Suprapubic skin (tissue), 4 donors: ENCODE data around the gene ZNF512B. TPM values are rescaled to one million over a fixed set of nuclear protein-coding genes. Genes with fewer than 3 reads are reported as not detected.

Experiments
- DNase-seq, 2 donors: peaks; one replicate each; pipeline ENCODE4 v3.0.0-alpha.2; 2019; ENCODE audit warnings: low spot score in 2 of 2
- H3K27ac ChIP-seq: fragments of 200-600 bp; sonication (generic); one replicate; pipeline ENCODE4 v1.5.1; 2019
- H3K27me3 ChIP-seq: fragments of 200-600 bp; sonication (generic); one replicate; pipeline ENCODE4 v1.5.1; 2019
- H3K36me3 ChIP-seq: fragments of 200-600 bp; sonication (generic); one replicate; pipeline ENCODE4 v1.5.1; 2019
- H3K4me1 ChIP-seq: fragments of 200-600 bp; sonication (generic); one replicate; pipeline ENCODE4 v1.5.1; 2019
- H3K4me3 ChIP-seq: fragments of 200-600 bp; sonication (generic); one replicate; pipeline ENCODE4 v1.5.1; 2019; ENCODE audit warnings: mild to moderate bottlenecking
- H3K9me3 ChIP-seq: fragments of 200-600 bp; sonication (generic); one replicate; pipeline ENCODE4 v1.5.1; 2019
- EP300 ChIP-seq: sonication (generic); formaldehyde crosslinking; IDR thresholded peaks from one replicate; pipeline ENCODE4 v1.6.1; 2017; ENCODE audit warnings: antibody characterized with exemption
- POLR2A ChIP-seq, 2 donors: fragments of 450-650 bp; IDR thresholded peaks; one replicate each; pipeline ENCODE4 v1.6.1; 2017; ENCODE audit warnings: antibody characterized with exemption in 2 of 2, mild to moderate bottlenecking in 2 of 2, moderate library complexity in 2 of 2
- POLR2AphosphoS5 ChIP-seq, 3 donors: sonication (generic); formaldehyde crosslinking; IDR thresholded peaks; one replicate each; pipeline ENCODE4 v1.6.1; 2017; ENCODE audit warnings: antibody characterized with exemption in 3 of 3
- WGBS: methylation state at CpG from one replicate; pipeline ENCODE4 v1.1.5; 2018; 5-methylcytosine and 5-hydroxymethylcytosine counted together
- total RNA-seq, 4 donors: library from RNA; depleted of rRNA; stranded (reverse); fragments of >200 nt; gene quantifications; one replicate each; pipeline ENCODE4 v1.1.0, GENCODE V29; 2016
- TF ChIP-seq, protein P1 (sequence below), 2 donors: fragments of 200-600 bp in 1 of 2; fragments of 450-650 bp in 1 of 2; sonication (generic) in 1 of 2; IDR thresholded peaks; one replicate each; pipeline ENCODE4 v1.5.1; 2016 to 2019; ENCODE audit warnings: antibody characterized with exemption in 2 of 2, mild to moderate bottlenecking in 1 of 2, moderate library complexity in 1 of 2

The ZNF512B gene
- total RNA-seq, 4 donors from 2014 or later: 17.7 to 32.4 (median 24.3) TPM

GRCh38 chr20:63944078-63944941 lies 25.4 kb downstream of the ZNF512B start:
- peaks cover 57% of the 10 kb centered on the region for H3K36me3 ChIP-seq
- TF ChIP-seq, protein P1, sequence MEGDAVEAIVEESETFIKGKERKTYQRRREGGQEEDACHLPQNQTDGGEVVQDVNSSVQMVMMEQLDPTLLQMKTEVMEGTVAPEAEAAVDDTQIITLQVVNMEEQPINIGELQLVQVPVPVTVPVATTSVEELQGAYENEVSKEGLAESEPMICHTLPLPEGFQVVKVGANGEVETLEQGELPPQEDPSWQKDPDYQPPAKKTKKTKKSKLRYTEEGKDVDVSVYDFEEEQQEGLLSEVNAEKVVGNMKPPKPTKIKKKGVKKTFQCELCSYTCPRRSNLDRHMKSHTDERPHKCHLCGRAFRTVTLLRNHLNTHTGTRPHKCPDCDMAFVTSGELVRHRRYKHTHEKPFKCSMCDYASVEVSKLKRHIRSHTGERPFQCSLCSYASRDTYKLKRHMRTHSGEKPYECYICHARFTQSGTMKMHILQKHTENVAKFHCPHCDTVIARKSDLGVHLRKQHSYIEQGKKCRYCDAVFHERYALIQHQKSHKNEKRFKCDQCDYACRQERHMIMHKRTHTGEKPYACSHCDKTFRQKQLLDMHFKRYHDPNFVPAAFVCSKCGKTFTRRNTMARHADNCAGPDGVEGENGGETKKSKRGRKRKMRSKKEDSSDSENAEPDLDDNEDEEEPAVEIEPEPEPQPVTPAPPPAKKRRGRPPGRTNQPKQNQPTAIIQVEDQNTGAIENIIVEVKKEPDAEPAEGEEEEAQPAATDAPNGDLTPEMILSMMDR (IDR thresholded peaks at IDR 0.05): no peak
- TF ChIP-seq EP300 (no peak), POLR2A (IDR thresholded peaks at IDR 0.05) (no peak), POLR2AphosphoS5 (IDR thresholded peaks at IDR 0.05) (no peak)
- 91% methylated on average over 23 of the region's 35 CpGs for WGBS
- no peaks in the 10 kb centered on the region for H3K27me3 ChIP-seq
- no peak for DNase-seq
- H3K4me1 ChIP-seq: peaks cover 47% of the 10 kb centered on the region
- H3K27ac ChIP-seq: no peak overlapping the region
- no peak overlapping the region for H3K4me3 ChIP-seq
- no peaks in the 10 kb centered on the region for H3K9me3 ChIP-seq

GRCh38 chr20:63943808-63944077 lies 26.0 kb downstream of the ZNF512B start:
- Histone ChIP-seq H3K27me3 (no peaks in the 10 kb centered on the region), H3K36me3 (peaks cover 63% of the 10 kb centered on the region), H3K4me3 (no peak overlapping the region), H3K4me1 (peaks cover 41% of the 10 kb centered on the region), H3K9me3 (no peaks in the 10 kb centered on the region), H3K27ac (no peak overlapping the region)
- no CpG with 5 or more reads among the region's 3 CpGs for WGBS
- no peak for DNase-seq
- no peak for TF ChIP-seq POLR2A (IDR thresholded peaks at IDR 0.05)
- TF ChIP-seq, protein P1 (IDR thresholded peaks at IDR 0.05): no peak

GRCh38 chr20:63942969-63943807 lies 26.5 kb downstream of the ZNF512B start:
- no peaks in the 10 kb centered on the region for H3K27me3 ChIP-seq
- peaks cover 36% of the 10 kb centered on the region for H3K4me1 ChIP-seq
- TF ChIP-seq, protein P1 (IDR thresholded peaks at IDR 0.05): no peak
- no peak overlapping the region for H3K4me3 ChIP-seq
- H3K36me3 ChIP-seq: peaks cover 68% of the 10 kb centered on the region
- 76% methylated on average over 10 of the region's 19 CpGs for WGBS
- H3K27ac ChIP-seq: peak overlapping the region; percentile 81
- no peaks in the 10 kb centered on the region for H3K9me3 ChIP-seq
- DNase-seq: no peak

DNA sequence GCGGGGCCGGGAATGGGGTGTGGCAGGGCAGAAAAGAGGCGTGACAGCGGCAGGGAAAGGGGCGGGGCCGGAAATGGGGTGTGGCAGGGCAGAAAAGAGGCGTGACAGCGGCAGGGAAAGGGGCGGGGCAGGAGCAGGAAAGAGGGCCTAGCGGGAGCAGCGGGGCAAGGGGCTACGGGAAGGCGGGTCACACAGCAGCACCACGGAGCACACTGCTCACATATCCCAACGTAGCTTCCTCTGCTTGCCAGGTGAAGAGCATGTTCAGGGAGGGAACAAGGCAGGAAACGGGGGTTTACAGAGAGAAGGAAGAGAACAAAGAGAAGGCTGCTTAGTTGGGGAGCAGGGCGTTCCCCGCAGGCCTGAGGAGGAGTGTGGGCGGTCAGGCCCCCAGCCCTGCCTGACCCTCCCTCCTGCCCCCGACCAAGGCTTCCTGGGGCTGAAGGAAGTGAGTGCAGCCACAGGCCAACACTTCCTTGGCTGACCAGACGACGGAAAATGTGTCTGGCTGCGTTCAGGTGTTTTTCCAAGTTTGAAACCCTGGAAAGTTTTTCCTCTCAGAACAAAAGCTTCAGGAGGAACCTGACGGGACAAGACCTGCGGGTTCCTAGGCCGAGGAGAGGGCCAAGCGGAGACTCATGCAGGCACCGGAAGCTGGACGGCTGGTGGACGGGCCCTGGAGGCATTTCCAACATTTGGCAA lies 27.3 kb downstream of the ZNF512B start:
- Histone ChIP-seq H3K27me3 (no peaks in the 10 kb centered on the region), H3K4me3 (no peak overlapping the region), H3K36me3 (peaks cover 68% of the 10 kb centered on the region), H3K9me3 (no peaks in the 10 kb centered on the region), H3K27ac (peak overlapping the region; percentile 81), H3K4me1 (peaks cover 28% of the 10 kb centered on the region)
- 53% methylated on average over 28 of the region's 30 CpGs for WGBS
- TF ChIP-seq POLR2A (IDR thresholded peaks at IDR 0.05): no peak
- no peak for TF ChIP-seq POLR2AphosphoS5 (IDR thresholded peaks at IDR 0.05)
- TF ChIP-seq EP300: no peak
- TF ChIP-seq, protein P1 (IDR thresholded peaks at IDR 0.05): no peak
- DNase-seq: peak in 1 of 2 donors; percentile 79
